HG02973 (cell line): ENCODE results near the gene CCDC73.
"Not testable (repeated sequence)": the region's sequence is repeated elsewhere in the genome, so short reads cannot be mapped to it uniquely, and the experiment has no call there.

Experiments
- ATAC-seq: cut with Tn5 transposase; IDR thresholded peaks from one replicate; pipeline ENCODE4 v1.9.1; 2021; ENCODE audit warnings: moderate library complexity; ENCODE audit not compliant: unreplicated experiment

The CCDC73 gene

DNA sequence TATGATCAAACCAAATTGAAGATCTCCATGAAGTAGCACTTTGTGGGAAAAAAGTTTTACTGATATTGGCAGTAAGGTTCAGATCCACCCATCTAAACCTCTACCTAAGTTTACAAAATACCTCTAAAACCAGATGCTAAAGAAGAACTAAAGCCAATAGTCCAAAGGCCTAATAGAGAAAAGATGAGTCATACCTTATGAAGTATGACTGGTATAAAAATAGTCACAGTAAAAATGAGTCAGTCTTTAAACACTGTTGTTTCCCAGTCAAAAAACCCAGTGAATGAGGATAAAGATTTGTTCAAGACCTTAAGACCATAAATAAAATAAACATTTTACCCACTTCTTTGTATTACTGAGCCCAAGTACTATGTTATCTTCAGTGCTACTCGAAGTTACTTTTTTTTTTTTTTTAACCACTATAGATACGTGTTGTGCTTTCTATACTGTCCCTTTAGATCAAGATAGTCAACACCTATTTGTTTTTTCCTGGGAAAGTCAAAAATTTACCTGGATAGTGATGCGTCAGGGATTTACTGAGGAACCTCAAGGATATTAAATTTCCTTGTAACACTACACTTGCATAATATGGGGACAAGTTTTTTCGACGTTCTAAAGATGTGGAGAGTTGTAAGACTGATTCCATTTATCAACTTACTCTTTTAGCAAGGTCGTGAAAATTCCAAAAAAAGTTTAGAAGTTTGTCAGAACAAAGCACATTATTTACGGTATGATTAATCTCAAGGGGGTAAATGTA, 87.3 kb downstream of the CCDC73 start:
- peak; percentile 99 for ATAC-seq

DNA sequence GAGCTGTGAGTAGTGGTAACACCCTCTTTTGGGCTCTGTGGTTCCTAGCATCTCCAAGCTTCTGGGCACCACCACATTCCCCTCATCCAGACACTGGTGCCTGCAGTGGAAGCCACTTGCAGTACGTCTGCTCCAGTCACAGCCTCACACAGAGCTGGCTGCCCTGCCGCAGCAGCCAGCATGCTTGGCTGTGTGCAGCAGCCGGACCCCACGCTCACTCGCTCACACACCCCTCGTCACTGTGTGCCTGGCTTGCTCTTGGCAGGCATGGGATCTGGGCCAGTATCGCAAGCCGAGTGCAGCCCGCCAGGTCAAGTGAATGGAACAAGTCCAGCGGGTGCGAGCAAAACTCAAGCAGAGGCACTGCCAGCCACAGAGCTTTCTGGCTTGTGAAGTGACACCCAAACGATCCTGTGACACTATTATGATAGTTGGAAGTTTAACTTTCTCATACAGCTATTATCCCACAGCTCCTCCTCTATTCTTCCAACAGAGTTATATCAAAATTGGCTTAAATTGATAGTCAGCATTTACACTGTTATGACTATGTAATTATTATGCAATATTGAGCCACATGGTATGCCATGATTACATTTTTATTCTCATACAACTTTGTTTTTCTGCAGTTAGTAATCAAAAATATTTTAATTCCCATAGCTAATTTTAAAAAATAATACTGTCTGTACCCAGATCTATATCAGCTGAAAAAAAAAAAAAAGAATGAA, 89.0 kb downstream of the CCDC73 start:
- ATAC-seq, result no peak

DNA sequence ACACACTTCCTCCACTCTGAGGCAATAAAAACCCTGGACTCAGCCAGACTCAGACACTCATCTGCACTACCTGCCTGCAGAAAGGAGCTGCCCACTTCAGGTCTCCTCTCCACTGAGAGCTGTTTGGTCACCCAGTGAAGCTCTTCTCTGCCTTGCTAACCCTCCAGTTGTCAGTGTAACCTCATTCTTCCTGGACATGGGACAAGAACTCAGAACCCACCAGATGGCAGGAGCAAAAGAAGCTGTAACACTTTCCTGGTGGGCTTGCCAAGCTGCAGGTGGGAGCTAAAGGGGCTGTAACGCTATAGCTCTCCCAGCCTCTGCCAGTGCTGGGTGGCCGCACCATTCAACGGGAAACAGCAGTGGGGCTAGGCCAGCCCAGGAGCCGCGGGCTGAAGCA, 89.7 kb downstream of the CCDC73 start:
- no peak for ATAC-seq

DNA sequence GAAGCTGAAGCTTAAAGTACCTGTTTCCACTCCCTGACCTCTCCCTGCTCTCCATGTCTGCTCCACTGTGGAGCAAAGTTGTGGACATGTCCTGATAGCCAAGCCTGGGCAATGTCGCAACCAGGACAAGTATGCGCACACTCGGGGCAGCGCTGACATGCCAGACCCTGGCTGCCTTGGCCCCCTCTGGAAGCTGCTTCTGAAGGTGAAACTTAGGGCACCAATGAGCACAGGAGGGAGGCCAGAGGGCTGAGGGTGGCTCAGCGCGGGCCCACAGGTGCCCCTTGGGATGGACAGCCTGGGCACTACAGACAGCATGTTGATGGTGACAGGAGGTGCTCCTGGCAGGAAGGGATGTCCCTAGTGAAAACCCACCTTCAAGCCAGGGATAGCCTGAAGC, 90.2 kb downstream of the CCDC73 start:
- ATAC-seq, result no peak

DNA sequence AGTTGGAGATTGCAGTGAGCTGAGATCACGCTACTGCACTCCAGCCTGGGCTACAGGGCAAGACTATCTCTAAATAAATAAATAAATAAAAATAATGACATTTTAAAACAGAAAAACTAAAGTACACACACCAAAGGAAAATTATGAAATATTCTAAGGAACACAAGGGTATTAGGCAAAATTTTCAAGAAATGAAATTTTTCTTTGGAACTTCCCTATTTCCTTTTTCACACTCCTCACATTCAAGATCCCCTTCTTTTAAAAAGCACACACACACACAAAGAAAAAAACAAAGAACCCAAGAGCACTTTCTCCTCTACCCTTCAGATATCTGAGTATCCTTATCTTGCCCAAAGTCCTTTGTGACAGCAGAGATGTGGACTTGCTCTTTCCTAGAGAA, 92.8 kb downstream of the CCDC73 start:
- no peak for ATAC-seq

DNA sequence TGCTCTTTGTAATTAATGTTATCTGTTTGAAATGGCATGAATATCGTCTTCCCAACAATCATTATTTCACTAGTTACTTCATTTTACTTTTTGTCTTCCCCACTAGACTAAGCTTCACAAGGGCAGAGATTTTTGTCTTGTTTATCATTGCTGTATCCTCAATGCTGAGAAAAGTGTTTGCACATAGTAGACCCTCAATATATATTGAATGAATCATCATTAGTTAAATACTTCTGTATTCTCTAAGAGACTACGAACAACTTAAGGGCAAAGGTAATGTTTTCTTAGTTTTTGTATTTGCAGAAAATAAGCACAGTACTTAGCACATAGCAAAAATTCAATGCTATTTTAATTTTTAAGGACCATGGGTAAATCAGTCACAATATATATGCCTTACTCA, 95.9 kb downstream of the CCDC73 start:
- no peak for ATAC-seq

DNA sequence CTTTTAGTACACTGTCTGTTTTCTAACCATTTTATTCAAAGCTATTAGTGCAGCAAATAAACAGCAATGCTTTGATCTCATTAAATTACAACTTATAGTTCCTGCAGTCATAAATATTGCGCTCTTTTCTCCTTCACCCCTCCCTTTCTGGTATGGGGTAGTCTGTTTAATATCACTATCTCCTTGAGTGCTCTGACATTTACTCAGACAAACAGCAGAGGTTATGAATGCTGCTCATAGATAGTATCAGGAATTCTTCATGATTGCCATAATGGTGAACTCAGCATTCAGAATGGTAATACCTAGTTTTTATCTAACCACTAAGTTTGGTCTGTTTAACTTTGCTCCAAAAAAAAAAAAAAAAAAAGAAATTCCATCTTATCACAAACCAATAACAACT, 123.4 kb downstream of the CCDC73 start:
- ATAC-seq, result no peak

DNA sequence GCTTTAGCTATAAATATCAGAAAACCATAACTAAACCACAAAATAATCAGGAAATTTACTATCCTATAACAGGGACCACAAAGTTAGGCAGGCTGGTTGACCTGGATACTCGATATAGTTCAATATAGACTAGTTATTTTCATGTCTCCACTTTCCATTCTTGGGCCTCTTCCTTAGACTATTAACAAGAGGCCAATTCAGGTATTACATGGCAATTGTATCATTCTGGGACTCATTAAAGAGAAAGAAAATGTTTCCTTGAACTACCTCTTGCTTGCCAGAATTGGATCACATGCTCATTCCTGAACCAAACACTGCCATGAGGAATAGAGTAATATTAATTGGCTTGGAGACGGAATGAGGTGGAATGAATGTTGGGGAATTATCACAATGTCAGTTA, 134.8 kb downstream of the CCDC73 start:
- ATAC-seq, result no peak

DNA sequence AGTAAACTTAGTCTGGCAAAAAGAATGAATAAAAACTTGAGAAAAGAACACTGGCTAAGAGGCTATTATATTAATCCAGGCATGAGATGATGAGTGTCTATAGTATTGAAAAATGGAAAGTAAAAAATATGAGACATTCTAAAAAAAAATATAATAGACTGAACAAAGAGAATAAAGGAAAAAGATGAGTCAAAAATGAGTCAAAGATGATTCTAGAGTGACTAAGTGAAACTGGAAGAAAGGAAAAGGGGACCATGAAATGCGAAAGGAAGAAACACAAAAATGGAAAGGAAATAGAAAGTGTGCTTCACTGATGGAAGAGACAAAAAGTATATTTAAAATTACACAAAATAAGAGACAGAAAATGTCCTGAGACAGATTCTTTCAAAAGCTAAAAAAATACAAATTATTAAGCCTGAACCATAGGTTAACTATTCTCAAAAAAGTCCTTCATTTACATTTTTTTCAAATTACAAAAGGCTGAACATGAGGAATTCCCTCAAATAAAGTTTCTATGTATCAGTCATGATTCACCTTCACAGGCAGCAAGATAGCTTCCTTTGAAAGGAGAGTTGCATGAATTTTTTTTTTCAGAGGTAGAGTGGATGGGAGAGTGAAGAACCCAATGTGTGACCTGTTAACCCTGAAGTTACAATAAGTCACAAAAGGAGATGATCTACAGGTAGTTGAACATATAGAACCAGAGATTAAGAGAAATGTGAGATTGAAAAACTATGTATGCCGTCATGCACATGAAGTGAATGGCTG, 135.6 kb downstream of the CCDC73 start:
- ATAC-seq, result no peak

DNA sequence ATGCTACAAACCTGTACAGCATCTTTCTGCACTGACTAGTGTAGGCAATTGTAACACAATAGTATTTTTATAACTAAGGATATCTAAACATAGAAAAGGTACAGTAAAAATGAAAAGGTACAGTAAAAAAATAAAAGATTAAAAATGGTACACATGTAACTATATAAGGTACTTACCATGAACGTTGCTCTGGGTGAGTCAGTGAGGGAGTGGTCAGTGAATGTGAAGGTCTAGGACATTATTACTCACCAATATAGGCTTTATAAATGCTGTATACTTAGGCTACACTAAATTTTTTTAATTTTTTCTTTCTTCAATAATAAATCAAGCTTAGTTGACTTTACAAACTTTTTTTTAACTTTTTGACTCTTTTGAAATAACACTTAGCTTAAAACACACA, 150.9 kb downstream of the CCDC73 start:
- no peak for ATAC-seq

DNA sequence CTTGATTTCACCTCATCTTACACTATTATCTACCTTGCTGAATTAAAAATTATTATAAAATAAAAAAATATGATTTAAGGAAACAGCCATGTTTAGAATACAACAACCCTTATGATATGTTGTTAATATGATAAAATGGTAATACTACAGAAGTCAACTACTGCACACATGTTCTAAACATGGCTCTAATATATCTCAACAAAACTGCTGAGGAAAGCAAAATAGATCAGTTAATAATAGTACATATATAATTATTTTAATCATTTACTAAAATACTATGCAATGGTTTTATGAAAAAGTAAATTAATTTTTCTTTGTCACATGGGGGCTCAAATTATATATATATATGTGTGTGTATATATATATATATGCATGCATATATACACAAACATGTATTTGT, 153.1 kb downstream of the CCDC73 start:
- ATAC-seq, result no peak

DNA sequence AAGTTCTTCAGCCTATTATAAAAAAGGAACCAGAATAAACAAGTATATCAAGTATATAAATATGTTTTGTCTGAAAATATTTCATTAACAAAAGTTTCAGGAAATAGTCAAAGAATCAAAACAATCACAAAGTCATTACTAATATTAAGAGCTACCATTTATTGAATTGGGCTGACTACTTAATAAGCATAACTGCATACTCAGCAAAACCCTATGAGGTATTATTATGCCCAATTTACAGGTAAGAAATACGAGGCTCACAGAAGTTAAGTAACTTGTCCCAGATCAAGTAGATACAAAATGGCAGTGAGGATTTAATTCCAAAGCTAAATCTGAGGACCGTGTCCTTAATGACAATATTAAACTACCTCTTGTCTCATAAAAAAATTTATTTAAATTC, 158.6 kb downstream of the CCDC73 start:
- no peak for ATAC-seq

DNA sequence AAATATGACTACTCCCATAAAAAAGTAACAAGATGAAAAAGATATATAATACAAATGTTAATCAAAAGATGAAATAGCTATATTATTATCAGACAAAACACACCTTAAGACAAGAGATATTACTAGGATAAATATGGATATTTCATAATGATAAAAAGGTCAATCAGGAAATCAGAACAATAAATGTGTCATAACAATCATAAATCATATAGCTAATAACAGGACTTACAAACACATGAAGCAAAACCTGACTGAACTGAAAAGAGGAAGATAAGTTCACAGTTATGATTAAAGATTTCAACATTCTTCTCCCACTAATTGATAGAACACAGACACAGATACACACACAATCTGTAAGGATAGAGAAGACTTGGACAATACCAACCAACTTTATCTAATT, 163.6 kb downstream of the CCDC73 start:
- no peak for ATAC-seq

DNA sequence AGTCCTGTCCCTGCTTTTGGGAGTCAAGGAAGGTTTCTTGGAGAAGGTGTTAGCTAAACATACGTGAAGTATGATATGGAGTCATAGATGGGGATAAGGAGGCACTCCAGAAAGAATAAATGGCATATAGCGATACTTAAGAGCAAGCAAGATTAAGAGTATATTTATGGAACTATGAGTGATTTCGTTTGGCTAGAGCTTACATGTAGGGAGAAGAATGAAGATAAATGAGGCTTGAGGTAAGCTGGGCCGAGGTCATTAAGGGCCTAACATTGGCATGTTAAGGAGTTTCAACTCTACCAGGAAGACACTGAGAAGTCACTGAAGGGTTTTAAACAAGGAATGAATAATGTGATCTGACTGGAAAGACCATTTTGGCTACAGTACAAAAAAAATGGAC, 177.6 kb downstream of the CCDC73 start:
- no peak for ATAC-seq

DNA sequence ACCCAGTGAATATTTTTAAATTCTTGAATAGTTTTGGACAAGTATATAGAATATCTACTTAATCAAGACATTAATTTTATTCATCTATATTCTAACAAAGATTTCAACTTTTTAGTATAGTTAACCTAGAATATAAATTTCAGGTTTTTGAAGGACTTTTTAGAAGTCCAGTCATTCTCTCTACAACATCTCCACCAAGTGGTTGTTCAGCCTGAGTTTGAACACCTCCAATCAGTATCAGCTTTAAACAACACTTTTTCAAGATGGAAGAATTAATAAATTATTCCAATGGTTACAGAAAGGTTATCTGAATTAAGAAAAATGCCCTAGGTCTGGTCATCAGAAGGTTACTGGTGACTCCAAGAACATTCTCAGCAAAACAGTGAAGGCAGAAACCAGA, 179.0 kb downstream of the CCDC73 start:
- no peak for ATAC-seq

DNA sequence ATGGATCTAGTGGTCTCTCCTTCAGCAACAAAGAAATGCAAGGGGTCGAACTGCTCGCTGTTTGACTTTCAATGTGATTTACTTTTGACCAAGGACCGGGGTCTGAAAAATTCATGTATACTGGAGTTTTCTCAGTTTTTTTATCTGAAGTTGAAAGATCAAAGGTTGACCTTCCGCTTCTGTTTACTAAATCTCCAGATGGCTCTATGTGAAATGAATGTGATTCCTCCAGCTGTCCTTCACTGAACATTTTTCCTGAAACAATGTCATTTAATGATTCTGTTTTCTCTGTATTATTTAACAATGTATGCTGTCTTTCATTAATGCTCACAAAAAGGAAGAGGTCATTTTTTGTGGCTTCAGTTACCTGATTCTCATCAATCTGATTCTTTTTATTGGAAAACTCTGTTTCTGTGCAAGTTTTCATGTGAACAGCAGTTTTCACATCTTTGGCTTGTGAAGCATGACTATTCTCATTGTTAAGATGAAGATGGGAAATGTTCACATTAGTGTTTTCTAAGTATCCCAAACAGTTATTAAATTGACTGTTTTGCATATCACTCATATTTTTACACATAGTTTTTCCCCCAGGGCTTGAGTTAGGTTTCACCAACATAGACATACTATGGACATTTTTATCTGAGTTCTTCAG, 180.8 kb downstream of the CCDC73 start:
- ATAC-seq, result no peak

DNA sequence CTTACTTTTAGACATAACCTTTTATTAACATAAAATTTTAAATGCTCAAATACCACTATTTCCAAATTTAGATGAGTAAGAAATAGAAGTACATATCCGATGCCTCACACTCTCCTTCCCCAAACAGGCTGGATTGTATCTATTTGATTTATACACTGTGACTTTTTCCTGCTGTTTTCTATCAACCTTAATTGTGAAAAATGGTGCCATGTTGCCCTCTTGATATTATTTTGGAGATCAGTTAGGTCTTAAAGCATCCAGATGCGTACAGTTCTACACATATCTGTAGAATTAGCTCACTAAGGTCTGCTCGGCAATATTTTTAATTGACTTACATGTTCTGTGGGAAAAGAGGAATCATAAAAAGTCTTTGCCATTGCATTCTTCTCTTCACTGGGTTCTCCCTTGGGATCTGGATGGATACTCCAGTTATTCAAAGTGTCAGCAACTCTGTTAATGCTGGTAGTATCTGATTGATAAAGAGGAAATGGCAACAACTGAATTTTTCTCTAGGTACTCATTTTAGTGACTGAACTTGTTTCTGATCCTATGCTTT, 183.6 kb downstream of the CCDC73 start:
- ATAC-seq, result no peak

DNA sequence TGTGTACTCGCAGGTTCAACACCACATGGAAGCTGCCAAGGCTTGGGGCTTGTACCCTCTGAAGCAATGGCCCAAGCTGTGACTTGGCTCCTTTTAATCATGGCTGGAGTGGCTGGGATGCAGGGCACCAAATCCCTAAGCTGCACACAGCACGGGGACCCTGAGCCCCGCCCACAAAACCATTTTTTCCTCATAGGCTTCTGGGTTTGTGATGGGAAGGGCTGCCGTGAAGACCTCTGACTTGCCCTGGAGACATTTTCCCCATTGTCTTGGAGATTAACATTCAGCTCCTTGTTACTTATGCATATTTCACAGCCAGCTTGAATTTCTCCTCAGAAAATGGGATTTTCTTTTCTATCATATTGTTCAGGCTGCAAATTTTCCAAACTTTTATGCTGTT, 185.6 kb downstream of the CCDC73 start:
- ATAC-seq, result not testable (repeated sequence)

DNA sequence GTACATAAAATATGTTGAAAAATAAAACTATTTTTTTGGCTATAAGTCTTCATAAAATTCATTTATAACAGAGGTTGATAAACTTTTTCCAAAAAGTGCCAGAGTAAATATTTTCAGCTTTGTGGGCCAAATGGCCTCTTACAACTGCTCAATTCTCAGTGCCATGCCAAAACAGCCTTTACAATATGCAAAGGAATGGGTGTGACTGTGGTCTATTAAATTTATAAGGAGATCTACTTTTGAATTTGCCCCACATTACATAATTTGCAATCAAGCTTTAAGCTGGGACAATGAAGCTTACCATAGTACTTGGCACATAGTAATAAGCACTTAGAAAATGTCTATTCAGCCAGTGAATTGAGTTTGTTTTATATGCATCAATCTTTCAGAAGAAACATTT, 188.2 kb downstream of the CCDC73 start:
- no peak for ATAC-seq

DNA sequence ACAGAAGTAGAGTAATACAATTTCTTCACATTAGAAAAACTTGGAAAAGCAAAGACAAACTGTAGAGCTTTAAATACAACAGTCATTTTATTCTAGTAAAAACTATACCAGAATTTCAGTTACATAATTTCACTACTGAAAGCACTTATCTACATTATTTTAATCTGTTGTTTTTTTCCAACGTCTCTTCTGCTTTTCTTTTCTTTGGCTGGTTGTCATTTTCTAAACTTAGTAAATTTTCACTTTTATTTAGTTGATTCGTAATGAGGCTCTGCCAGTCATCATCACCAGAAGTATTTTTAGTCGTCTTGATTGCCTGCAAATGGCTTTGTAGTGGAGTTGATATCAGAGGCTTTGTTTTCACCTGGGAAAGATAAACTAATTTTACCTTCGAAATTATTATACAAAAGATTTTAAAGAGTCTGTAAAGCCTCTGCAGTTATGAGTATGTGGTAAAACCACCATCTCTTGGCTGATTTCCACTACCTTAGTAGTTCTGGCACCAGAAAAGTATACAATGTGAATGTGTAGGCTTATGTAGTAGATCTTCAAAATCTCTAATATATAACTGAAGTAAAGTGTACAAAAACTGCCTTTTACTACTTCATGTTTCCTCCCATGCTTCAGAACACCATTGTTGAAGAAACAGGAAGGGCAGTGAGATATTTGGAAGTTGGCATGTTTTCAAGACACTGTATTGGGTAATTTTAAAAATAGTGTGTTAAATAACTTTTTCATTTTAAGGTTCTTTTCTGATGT, 191.6 kb downstream of the CCDC73 start:
- ATAC-seq, result no peak
